A549 (cell line): ENCODE results near the gene EPC2.
A peak's percentile ranks its signal among the peaks of the same experiment; 100 is the strongest.

ENCODE experiments used
- CHD4 ChIP-seq: fragments of 200-600 bp; sonication (generic); IDR thresholded peaks from 2 replicates; pipeline ENCODE4 v1.6.1; 2016; ENCODE audit warnings: antibody characterized with exemption, mild to moderate bottlenecking, borderline replicate concordance
- CTCF ChIP-seq: fragments of >200 bp; sonication (Bioruptor Twin); formaldehyde crosslinking; IDR thresholded peaks from 3 replicates; pipeline ENCODE4 v1.5.1; 2016
- ESRRA ChIP-seq: fragments of 150-350 bp; IDR thresholded peaks from 2 replicates; pipeline ENCODE4 v1.6.1; 2014; ENCODE audit warnings: mild to moderate bottlenecking, low read length, borderline replicate concordance
- GATA3 ChIP-seq: IDR thresholded peaks from 2 replicates; pipeline ENCODE4 v1.6.1; 2012; ENCODE audit warnings: borderline replicate concordance
- JUNB ChIP-seq: fragments of >200 bp; sonication (Bioruptor Twin); formaldehyde crosslinking; IDR thresholded peaks from 2 replicates; pipeline ENCODE4 v1.6.1; 2016
- PHF8 ChIP-seq: fragments of 200-600 bp; sonication (generic); IDR thresholded peaks from 2 replicates; pipeline ENCODE4 v1.6.1; 2016; ENCODE audit warnings: low read depth, mild to moderate bottlenecking, antibody characterized with exemption, moderate library complexity, borderline replicate concordance
- POLR2A ChIP-seq: IDR thresholded peaks from 2 replicates; pipeline ENCODE4 v1.6.1; 2012; ENCODE audit warnings: mild to moderate bottlenecking, low read length
- TF ChIP-seq, protein P1 (sequence below): fragments of 250-450 bp; sonication (Bioruptor Pico); IDR thresholded peaks from 2 replicates; pipeline ENCODE4 v1.5.0; 2020; ENCODE audit warnings: low read depth, mild to moderate bottlenecking, moderate library complexity
- TF ChIP-seq, protein P2 (sequence below): IDR thresholded peaks from 2 replicates; pipeline ENCODE4 v1.6.1; 2012

- no peak for TF ChIP-seq CTCF
- TF ChIP-seq, protein P1, sequence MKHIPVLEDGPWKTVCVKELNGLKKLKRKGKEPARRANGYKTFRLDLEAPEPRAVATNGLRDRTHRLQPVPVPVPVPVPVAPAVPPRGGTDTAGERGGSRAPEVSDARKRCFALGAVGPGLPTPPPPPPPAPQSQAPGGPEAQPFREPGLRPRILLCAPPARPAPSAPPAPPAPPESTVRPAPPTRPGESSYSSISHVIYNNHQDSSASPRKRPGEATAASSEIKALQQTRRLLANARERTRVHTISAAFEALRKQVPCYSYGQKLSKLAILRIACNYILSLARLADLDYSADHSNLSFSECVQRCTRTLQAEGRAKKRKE, result no peak
- no peak for TF ChIP-seq JUNB
- TF ChIP-seq CHD4, result no peak
- no peak for TF ChIP-seq ESRRA
- TF ChIP-seq GATA3, result 0 out of 2 replicates have a peak, but pooled peaks have one; percentile 16
- TF ChIP-seq, protein P2, sequence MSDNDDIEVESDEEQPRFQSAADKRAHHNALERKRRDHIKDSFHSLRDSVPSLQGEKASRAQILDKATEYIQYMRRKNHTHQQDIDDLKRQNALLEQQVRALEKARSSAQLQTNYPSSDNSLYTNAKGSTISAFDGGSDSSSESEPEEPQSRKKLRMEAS, result 0 out of 2 replicates have a peak, but pooled peaks have one; percentile 11
- 0 out of 2 replicates have a peak, but pooled peaks have one; percentile 12 for TF ChIP-seq POLR2A
- TF ChIP-seq PHF8, result no peak
Observed at GRCh38 chr2:148644883-148645538, 460 bp downstream of the EPC2 start.
